GM21723 (cell line): ENCODE measurements around the gene PSME1.
"Not testable (repeated sequence)": the region's sequence is repeated elsewhere in the genome, so short reads cannot be mapped to it uniquely, and the experiment has no call there.

Experiments
- ATAC-seq: cut with Tn5 transposase; IDR thresholded peaks from one replicate; pipeline ENCODE4 v1.9.1; 2021; ENCODE audit warnings: mild to moderate bottlenecking, moderate library complexity; ENCODE audit not compliant: unreplicated experiment

The PSME1 gene

DNA sequence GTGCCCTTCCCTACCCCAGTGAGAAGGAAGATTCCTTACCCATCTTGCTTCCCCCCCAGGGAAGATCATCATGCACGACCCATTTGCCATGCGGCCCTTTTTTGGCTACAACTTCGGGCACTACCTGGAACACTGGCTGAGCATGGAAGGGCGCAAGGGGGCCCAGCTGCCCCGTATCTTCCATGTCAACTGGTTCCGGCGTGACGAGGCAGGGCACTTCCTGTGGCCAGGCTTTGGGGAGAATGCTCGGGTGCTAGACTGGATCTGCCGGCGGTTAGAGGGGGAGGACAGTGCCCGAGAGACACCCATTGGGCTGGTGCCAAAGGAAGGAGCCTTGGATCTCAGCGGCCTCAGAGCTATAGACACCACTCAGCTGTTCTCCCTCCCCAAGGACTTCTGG is 32.5 kb upstream of the PSME1 start:
- no peak for ATAC-seq

GRCh38 chr14:24105609-24106239 is 30.3 kb upstream of the PSME1 start:
- not testable (repeated sequence) for ATAC-seq

DNA sequence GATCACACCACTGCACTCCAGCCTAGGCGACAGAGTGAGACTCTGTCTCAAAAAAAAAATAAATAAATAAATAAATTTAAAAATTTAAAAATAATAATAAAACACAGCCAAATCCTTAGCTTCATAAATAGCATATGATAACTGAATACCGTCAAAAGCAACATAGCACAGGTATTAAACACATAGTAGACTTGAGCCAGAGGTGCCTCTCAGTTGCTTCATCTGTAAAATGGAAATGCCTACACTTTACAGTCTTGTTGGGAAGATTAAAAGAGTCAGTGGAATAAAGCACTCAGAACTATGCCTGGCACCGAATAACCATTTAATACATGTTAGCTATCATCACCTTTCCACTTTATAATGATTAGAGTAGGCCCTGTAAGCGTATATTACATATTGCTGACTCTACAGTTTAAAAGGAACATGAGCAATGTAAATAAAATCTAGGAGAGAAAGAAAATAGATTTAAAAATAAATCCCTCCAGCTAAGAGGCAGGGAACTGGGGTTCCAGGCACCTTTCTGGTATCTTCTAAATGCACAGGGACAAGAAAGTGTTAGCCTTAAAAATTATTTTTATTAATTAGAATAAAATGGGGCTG is 29.2 kb upstream of the PSME1 start:
- ATAC-seq = no peak

GRCh38 chr14:24108336-24108874 is 27.6 kb upstream of the PSME1 start:
- peak; percentile 37 for ATAC-seq

DNA sequence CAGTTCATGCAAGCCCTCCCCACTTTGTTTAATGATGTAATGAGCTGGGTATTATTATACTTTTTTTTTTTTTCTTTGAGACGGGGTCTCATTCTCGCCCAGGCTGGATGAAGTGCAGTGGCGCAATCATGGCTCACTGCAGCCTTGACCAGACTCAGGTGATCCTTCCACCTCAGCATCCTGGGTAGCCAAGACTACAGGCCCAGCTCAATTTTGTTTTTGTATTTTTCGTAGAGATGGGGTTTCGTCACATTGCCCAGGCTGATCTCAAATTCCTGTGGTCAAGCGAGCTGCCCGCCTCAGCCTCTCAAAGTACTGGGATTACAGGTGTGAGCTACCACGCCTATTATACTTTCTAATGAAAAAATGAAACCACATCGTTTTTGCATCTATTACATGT is 25.9 kb upstream of the PSME1 start:
- no peak for ATAC-seq

GRCh38 chr14:24110523-24110922 is 25.5 kb upstream of the PSME1 start:
- no peak for ATAC-seq

- ATAC-seq = no peak
Observed at GRCh38 chr14:24113379-24113800, 22.6 kb upstream of the PSME1 start.

DNA sequence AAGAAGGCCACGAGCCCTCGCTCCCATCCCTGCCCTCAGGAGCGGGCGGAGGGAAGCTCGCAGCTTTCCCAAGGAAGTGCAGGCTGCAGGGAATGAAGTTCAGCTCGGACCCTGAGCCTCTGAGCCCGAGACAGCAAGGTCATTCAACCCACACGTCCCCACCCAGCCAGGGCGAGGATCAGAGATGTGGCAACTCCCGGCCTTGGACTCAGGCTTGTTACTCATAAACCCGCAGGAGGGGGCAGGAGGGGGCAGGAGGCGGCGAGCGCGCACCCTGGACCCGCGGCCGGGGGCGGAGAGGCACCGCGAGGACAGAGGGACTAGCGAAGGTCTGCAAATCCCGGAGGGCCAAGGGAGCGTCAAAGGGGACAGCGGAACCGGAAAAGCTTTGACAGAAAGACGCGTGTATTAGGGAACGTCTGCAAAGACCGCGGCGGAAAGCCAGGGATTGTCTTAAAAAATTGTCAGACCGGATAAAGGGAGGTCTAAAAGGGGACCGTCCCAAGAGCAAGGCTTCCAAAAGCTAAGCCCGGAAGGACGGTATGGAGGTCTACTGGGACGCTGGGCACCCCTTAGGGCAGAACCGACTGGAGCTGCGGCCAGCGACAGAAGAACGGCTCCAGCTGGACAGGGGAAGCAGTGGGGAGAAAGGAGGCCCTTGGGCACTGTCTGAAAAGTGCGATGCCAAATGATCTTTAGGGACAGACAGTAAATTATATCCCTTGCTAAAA is 22.0 kb upstream of the PSME1 start:
- ATAC-seq = peak; percentile 39

DNA sequence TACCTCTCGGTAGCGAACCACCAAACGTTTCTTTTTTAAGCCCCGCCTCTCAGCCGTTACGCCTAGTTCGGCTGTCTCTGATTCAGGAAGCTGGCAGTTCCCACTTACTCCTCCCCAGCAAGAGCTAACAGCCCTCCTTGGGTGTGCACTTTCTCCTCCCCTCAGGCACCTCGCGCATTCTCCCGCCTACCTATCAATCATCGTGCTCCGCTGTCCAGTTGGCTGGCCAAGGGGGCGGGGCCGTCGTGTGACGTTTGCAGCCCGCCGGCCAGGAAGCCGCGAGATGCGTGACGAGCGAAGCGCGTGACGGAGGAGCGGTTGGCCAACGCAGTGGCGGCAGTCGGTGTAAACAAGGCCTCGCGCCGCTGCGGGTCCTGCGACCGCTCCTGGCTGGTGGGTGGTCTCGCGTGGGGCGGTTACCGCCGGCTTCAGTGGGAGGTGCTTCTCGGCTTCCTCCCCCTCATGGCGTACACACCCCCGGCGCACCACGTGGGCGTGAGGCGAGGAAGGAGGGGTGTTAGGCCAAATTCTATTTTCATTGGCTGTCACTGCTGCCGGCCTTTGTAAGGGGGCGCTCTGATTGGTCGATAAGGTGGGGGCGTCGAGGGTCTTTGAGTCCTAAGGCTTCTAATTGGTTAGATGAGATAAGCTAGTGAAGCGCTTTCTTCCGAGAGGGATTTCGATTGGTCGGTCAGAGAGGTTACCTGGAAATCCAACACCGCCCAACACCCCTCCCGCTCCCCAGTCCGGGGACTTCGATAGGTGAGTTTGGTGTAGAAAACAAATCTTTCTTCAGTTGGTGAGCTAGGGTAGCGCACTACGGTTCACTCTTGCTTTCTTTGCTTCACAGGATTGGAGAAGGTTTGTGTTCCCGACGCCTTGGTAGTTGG is 21.2 kb upstream of the PSME1 start, which contains the start of the genes DCAF11 and NRL:
Gene DCAF11 (plus strand): TSS at position 246 of the 890 bp plus-strand sequence. CDS start 818 bp downstream, outside the sequence.
Gene NRL (minus strand): TSS at position 418 of the 890 bp plus-strand sequence. CDS start 32,101 bp downstream, outside the sequence.
- peak; percentile 86 for ATAC-seq

- ATAC-seq = no peak
Observed at GRCh38 chr14:24115422-24116127, 20.4 kb upstream of the PSME1 start.

GRCh38 chr14:24116128-24116814 is 19.7 kb upstream of the PSME1 start:
- no peak for ATAC-seq

GRCh38 chr14:24117179-24117578 is 18.8 kb upstream of the PSME1 start:
- ATAC-seq = no peak

DNA sequence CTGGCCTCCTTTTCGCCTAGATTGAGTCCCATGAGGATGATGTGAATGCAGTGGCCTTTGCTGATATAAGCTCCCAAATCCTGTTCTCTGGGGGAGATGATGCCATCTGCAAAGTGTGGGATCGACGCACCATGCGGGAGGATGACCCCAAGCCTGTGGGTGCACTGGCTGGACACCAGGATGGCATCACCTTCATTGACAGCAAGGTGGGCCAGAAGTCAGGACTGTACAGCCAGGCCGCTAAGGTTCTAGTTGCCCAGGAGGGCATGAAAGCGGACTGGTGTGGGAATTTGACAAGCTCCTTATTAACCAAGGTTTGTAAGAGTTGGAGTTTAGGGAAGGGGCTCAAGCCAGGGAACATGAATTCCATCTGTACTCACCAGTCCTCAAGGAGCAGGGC is 16.3 kb upstream of the PSME1 start:
- no peak for ATAC-seq

GRCh38 chr14:24121210-24121609 is 14.8 kb upstream of the PSME1 start:
- no peak for ATAC-seq

DNA sequence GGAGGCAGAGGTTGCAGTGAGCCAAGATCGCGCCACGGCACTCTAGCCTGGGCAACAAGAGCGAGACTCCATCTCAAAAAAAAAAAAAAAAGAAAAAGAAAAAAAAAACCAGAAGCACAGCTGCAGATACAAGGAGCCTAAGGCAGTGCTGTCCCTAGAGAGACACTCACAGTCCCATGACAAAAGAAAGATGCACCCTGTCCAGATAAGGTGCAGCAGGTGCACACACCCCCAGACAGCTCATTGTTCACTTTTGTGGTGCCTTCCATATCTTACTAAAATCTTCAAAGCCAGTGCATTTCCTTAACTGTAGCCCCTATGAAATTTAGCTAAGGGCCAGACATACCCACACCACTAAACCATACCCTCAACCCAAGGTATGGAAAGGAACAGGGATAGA is 13.6 kb upstream of the PSME1 start:
- ATAC-seq = no peak

- ATAC-seq = no peak
Observed at GRCh38 chr14:24122898-24123297, 13.1 kb upstream of the PSME1 start.

DNA sequence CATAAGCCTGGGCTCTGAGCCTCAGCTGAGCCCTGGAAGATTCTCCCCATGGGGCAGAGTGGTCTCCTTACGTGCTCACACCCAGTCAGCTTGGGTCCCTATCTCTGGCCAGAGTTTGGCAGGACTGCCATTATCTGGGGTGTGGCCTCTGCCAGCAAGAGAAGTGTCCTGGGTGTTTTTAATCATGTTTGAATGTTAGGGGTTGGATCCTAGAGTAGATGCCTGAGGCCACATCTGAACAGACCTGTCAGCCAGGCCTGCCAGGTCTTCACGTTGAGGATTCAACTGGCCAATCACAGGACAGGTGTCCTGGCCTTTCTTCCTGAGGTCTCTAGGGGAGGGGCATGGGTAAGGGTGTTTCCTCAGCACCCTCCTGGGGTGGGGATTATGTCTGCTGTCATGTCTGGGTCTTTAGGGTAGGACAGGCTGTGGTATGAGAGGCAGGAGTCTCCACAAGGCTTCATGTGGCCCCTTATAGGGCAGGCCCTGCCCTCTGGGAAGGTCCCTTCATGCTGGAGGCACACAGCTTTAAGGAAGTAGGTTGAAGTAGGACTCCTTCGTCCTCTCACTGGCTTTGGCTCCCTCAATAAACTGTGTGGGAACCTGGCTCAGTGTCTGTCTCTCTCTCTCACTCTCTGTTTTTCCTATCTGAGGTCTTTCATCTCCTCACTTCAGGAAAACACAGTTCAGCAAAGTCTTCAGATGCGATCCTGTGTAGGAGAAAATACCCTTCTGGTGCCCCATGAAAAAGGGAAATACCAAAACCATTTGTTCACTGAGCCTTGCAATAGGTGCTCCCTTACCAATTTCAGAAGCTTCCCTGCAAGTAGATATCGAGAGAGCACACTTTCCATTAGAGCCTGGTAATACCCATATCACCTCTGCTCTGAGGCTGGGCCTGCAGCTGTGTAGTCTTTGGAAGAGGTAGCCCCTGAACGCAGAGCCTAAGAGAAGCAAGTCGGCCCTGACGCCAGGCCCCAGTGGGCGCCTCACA is 12.3 kb upstream of the PSME1 start:
- ATAC-seq = peak; percentile 72

- no peak for ATAC-seq
Observed at GRCh38 chr14:24126939-24127338, 9.1 kb upstream of the PSME1 start.
